Occipital lobe (tissue), 2 donors: ENCODE data around the gene SIGLEC15. TPM values are rescaled to one million over a fixed set of nuclear protein-coding genes. Genes with fewer than 3 reads are reported as not detected.
"Not testable (repeated sequence)": the region's sequence is repeated elsewhere in the genome, so short reads cannot be mapped to it uniquely, and the experiment has no call there.

Source experiments
- DNase-seq: peaks from one replicate; lab custom pipeline; 2025; lab: John Stamatoyannopoulos, UW
- total RNA-seq: library from RNA; depleted of rRNA; stranded (reverse); fragments of >200 nt; gene quantifications from one replicate; pipeline ENCODE4 v1.2.3, GENCODE V29; 2014

SIGLEC15 gene
- not detected for total RNA-seq

- no peak for DNase-seq
Measured at GRCh38 chr18:45825258-45826044, at the start of gene SIGLEC15. SIGLEC15 (plus strand) TSS chr18:45825675; CDS start chr18:45825729, 54 bp downstream.

- DNase-seq = no peak
Measured at GRCh38 chr18:45775743-45776142, 49.7 kb upstream of the SIGLEC15 start.

- DNase-seq = no peak
Measured at GRCh38 chr18:45777393-45777792, 48.1 kb upstream of the SIGLEC15 start.

GRCh38 chr18:45780568-45780967, 44.9 kb upstream of the SIGLEC15 start:
- no peak for DNase-seq

- no peak for DNase-seq
Measured at GRCh38 chr18:45782662-45783061, 42.8 kb upstream of the SIGLEC15 start.

GRCh38 chr18:45783097-45784075, 42.1 kb upstream of the SIGLEC15 start:
- DNase-seq = no peak

GRCh38 chr18:45785134-45785533, 40.3 kb upstream of the SIGLEC15 start:
- DNase-seq = no peak

GRCh38 chr18:45786941-45787340, 38.5 kb upstream of the SIGLEC15 start:
- no peak for DNase-seq

GRCh38 chr18:45787346-45787745, 38.1 kb upstream of the SIGLEC15 start:
- DNase-seq = no peak

- no peak for DNase-seq
Measured at GRCh38 chr18:45788861-45789260, 36.6 kb upstream of the SIGLEC15 start.

- DNase-seq = no peak
Measured at GRCh38 chr18:45792506-45793263, 32.8 kb upstream of the SIGLEC15 start.

GRCh38 chr18:45793264-45793965, 32.1 kb upstream of the SIGLEC15 start:
- no peak for DNase-seq

- DNase-seq = no peak
Measured at GRCh38 chr18:45801416-45802004, 24.0 kb upstream of the SIGLEC15 start.

GRCh38 chr18:45802814-45803492, 22.5 kb upstream of the SIGLEC15 start:
- no peak for DNase-seq

GRCh38 chr18:45805551-45805950, 19.9 kb upstream of the SIGLEC15 start:
- DNase-seq = no peak

- no peak for DNase-seq
Measured at GRCh38 chr18:45806226-45806625, 19.2 kb upstream of the SIGLEC15 start.

- DNase-seq = not testable (repeated sequence)
Measured at GRCh38 chr18:45807144-45807543, 18.3 kb upstream of the SIGLEC15 start.

GRCh38 chr18:45814733-45815132, 10.7 kb upstream of the SIGLEC15 start:
- not testable (repeated sequence) for DNase-seq

GRCh38 chr18:45817543-45817942, 7.9 kb upstream of the SIGLEC15 start:
- no peak for DNase-seq

GRCh38 chr18:45818765-45819164, 6.7 kb upstream of the SIGLEC15 start:
- DNase-seq = not testable (repeated sequence)
